GM12872 (cell line): ENCODE results near the gene ATF6.

ENCODE experiments used
- CTCF ChIP-seq: IDR thresholded peaks from 3 replicates; pipeline ENCODE4 v1.5.1; 2011; ENCODE audit warnings: low read depth, mild to moderate bottlenecking, low read length, moderate library complexity; ENCODE audit not compliant: insufficient read depth

Gene ATF6

DNA sequence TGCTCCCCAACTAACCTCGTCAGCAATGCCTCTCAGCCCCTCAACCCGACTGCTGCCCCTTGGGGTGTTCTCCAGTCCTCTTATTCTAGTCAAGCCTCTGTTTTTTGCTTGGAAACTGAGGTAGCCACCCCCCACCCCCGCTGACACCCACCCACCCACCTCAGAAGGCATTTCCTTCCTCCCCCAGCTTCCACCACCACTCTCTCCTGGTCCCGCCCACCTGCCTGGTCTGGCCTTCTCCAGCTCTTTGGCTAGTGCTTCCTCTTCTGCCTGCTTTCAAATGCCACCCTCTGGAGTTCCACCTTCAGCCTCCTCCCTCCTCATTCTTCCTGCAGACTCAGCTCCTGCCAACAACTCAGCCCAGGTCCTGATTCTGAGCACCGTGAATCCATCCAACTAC is 222.3 kb downstream of the ATF6 start:
- TF ChIP-seq CTCF = no peak

GRCh38 chr1:161989108-161989507 is 223.0 kb downstream of the ATF6 start:
- no peak for TF ChIP-seq CTCF

GRCh38 chr1:161989786-161990185 is 223.7 kb downstream of the ATF6 start:
- no peak for TF ChIP-seq CTCF

- TF ChIP-seq CTCF = no peak
Measured at GRCh38 chr1:161993576-161993975, 227.5 kb downstream of the ATF6 start.

DNA sequence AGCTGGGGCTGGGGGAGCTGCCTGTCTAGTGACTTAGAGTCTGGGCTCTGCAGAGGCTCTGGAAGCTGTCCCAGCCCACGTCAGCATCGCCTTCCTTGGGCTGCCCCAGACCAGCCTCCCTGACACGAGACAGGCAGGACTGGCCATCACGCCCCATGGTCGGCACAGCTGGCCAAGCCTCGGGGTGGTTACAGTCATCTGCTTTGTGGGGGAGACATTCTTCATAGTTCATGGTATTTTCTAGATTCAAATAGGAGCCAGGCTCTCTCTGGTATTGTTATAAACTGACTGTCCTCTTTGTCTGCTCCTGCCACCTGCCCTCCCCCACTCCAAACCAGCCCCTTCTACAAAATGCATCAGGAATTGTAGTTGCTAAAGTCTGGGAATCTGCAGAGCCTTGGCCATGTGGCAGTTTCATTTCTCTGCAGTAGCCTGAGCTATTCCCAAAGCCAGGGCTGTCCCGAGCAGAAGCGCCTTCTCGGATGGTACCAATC is 228.1 kb downstream of the ATF6 start:
- no peak for TF ChIP-seq CTCF

DNA sequence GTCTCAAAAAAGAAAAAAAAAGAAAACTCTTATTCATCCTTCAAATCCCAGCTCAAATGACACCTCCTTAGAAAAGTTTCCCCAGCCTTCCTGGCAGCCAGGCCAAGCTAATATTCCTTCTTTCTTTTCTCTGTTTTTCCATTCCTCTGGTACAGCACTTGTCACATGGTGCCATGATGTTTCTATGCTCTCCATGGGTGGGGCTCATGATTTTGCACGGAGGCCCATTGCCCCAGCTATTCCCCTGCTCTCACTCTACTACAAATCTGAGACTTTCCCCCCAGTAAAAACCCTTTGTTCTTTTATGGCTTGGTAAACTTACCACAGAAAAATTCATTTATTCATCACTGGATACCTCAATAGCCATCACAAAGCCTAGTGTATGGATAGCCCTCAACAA is 231.0 kb downstream of the ATF6 start:
- no peak for TF ChIP-seq CTCF

DNA sequence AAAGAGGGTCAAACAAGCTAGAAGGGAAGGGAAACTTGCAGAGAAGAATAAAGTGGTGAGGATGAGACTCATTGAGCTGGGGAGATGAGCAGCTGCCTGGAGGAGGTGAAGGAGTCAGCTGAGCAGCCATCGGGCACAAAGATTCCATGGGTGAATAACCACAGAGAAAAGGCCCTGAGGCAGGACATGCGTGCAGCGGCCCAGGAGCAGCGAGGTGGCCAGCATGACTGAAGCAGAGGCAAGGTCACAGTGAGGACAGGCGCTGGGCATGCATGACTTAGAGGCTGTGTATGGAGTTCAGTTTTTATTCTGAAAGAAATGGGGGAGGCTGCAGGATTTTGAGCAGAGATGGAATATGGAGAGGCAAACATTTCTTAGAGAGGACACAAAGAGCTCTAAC is 232.7 kb downstream of the ATF6 start:
- TF ChIP-seq CTCF = no peak
